ENCODE data around the gene CDADC1.

The CDADC1 gene

GRCh38 chr13:49235856-49236431 is 11.8 kb upstream of the CDADC1 start:
- Histone ChIP-seq H3K4me1 (ENCODE audit: insufficient read depth, low read length) (no peaks in the 10 kb centered on the region), H4K20me1 (ENCODE audit: insufficient read depth, low read length) (no peaks in the 10 kb centered on the region), H3K4me3 (ENCODE audit: low read depth in 1 of 2, low read length in 2 of 2) (no peak overlapping the region), H3K9ac (ENCODE audit: low read depth, low read length) (no peak overlapping the region), H2AFZ (ENCODE audit: low read depth, low read length) (no peak overlapping the region), H3K9me3 (ENCODE audit: insufficient read depth, low read length, severe bottlenecking) (no peaks in the 10 kb centered on the region), H3K79me2 (ENCODE audit: insufficient read depth, low read length) (no peaks in the 10 kb centered on the region), H3K4me2 (ENCODE audit: insufficient read depth, low read length) (no peak overlapping the region), H3K27ac (ENCODE audit: low read length) (no peak overlapping the region), H3K27me3 (ENCODE audit: insufficient read depth, low read length, poor library complexity) (no peaks in the 10 kb centered on the region), H3K36me3 (ENCODE audit: insufficient read depth, low read length) (no peaks in the 10 kb centered on the region)
- no peak for TF ChIP-seq EZH2 (IDR thresholded peaks at IDR 0.05; ENCODE audit: borderline replicate concordance, low read depth, low read length, severe bottlenecking)
- no peak for TF ChIP-seq CTCF (IDR thresholded peaks at IDR 0.05; ENCODE audit: borderline replicate concordance, extremely low read depth, low read length, poor library complexity, severe bottlenecking)
- DNase-seq = no peak
- ATAC-seq (ENCODE audit: insufficient read depth, low read depth) = no peak

GRCh38 chr13:49238621-49239020 is 9.1 kb upstream of the CDADC1 start:
- no peaks in the 10 kb centered on the region for H3K36me3 ChIP-seq (ENCODE audit: insufficient read depth, low read length)
- no peaks in the 10 kb centered on the region for H4K20me1 ChIP-seq (ENCODE audit: insufficient read depth, low read length)
- peaks cover 6% of the 10 kb centered on the region for H3K9me3 ChIP-seq (ENCODE audit: insufficient read depth, low read length, severe bottlenecking)
- no peak for ATAC-seq (ENCODE audit: insufficient read depth, low read depth)
- H3K4me3 ChIP-seq (ENCODE audit: low read depth in 1 of 2, low read length in 2 of 2) = no peak overlapping the region
- H3K4me1 ChIP-seq (ENCODE audit: insufficient read depth, low read length) = no peaks in the 10 kb centered on the region
- no peak overlapping the region for H3K4me2 ChIP-seq (ENCODE audit: insufficient read depth, low read length)
- H3K79me2 ChIP-seq (ENCODE audit: insufficient read depth, low read length) = no peaks in the 10 kb centered on the region
- H3K27ac ChIP-seq (ENCODE audit: low read length) = no peak overlapping the region
- H3K9ac ChIP-seq (ENCODE audit: low read depth, low read length) = no peak overlapping the region
- DNase-seq = no peak
- TF ChIP-seq CTCF (IDR thresholded peaks at IDR 0.05; ENCODE audit: borderline replicate concordance, extremely low read depth, low read length, poor library complexity, severe bottlenecking) (no peak), EZH2 (IDR thresholded peaks at IDR 0.05; ENCODE audit: borderline replicate concordance, low read depth, low read length, severe bottlenecking) (no peak)
- H3K27me3 ChIP-seq (ENCODE audit: insufficient read depth, low read length, poor library complexity) = no peaks in the 10 kb centered on the region
- no peak overlapping the region for H2AFZ ChIP-seq (ENCODE audit: low read depth, low read length)

GRCh38 chr13:49240017-49240416 is 7.7 kb upstream of the CDADC1 start:
- DNase-seq (peak; percentile 51), ATAC-seq (ENCODE audit: insufficient read depth, low read depth) (peak; percentile 86)
- Histone ChIP-seq H4K20me1 (ENCODE audit: insufficient read depth, low read length) (no peaks in the 10 kb centered on the region), H3K36me3 (ENCODE audit: insufficient read depth, low read length) (no peaks in the 10 kb centered on the region), H3K4me1 (ENCODE audit: insufficient read depth, low read length) (no peaks in the 10 kb centered on the region), H3K9me3 (ENCODE audit: insufficient read depth, low read length, severe bottlenecking) (peaks cover 6% of the 10 kb centered on the region), H3K4me3 (ENCODE audit: low read depth in 1 of 2, low read length in 2 of 2) (no peak overlapping the region), H3K79me2 (ENCODE audit: insufficient read depth, low read length) (no peaks in the 10 kb centered on the region), H3K4me2 (ENCODE audit: insufficient read depth, low read length) (no peak overlapping the region), H2AFZ (ENCODE audit: low read depth, low read length) (no peak overlapping the region), H3K27ac (ENCODE audit: low read length) (no peak overlapping the region), H3K9ac (ENCODE audit: low read depth, low read length) (no peak overlapping the region), H3K27me3 (ENCODE audit: insufficient read depth, low read length, poor library complexity) (no peaks in the 10 kb centered on the region)
- TF ChIP-seq EZH2 (IDR thresholded peaks at IDR 0.05; ENCODE audit: borderline replicate concordance, low read depth, low read length, severe bottlenecking) (no peak), CTCF (IDR thresholded peaks at IDR 0.05; ENCODE audit: borderline replicate concordance, extremely low read depth, low read length, poor library complexity, severe bottlenecking) (peak; percentile 77)

Data from DND-41 (cell line).